ENCODE results near the gene CDYL.

DNA sequence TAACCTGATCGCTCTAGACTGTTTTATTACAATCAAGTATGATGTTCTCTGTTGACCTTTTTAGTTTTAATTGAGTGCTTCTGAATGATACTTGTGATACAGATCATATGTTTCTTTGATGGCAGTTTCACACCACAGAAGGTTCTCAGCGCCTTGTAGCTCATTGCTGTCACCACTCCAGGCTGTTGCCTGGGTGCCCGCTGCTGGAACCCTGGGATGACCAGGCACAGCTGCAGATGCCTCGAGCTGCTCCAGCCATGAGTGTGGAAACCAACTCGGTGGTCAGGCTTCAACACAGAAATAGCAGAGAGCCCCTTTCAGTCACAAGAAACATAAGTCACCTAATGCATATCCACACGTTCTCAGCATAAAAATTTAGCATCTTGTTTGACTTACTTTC lies 114.9 kb downstream of the CDYL start:
- TF ChIP-seq POLR2A (IDR thresholded peaks at IDR 0.05) = no peak
- TF ChIP-seq, protein P1, sequence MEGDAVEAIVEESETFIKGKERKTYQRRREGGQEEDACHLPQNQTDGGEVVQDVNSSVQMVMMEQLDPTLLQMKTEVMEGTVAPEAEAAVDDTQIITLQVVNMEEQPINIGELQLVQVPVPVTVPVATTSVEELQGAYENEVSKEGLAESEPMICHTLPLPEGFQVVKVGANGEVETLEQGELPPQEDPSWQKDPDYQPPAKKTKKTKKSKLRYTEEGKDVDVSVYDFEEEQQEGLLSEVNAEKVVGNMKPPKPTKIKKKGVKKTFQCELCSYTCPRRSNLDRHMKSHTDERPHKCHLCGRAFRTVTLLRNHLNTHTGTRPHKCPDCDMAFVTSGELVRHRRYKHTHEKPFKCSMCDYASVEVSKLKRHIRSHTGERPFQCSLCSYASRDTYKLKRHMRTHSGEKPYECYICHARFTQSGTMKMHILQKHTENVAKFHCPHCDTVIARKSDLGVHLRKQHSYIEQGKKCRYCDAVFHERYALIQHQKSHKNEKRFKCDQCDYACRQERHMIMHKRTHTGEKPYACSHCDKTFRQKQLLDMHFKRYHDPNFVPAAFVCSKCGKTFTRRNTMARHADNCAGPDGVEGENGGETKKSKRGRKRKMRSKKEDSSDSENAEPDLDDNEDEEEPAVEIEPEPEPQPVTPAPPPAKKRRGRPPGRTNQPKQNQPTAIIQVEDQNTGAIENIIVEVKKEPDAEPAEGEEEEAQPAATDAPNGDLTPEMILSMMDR (IDR thresholded peaks at IDR 0.05) = no peak

Measured in heart left ventricle (tissue), 13 donors.